ENCODE results near the gene ARID1B.

- TF ChIP-seq ZBTB10 (tag by site-specific recombination; IDR thresholded peaks at IDR 0.05) (no peak), ZNF596 (tag by site-specific recombination; IDR thresholded peaks at IDR 0.05) (no peak), ZNF280D (tag by site-specific recombination; IDR thresholded peaks at IDR 0.05) (no peak), TCF7L2 (IDR thresholded peaks at IDR 0.05; ENCODE audit: borderline replicate concordance, low read depth, low read length) (no peak), KLF16 (tag by site-specific recombination; IDR thresholded peaks at IDR 0.05) (no peak)
These were observed 87.4 kb downstream of the ARID1B start for GRCh38 chr6:156864557-156864956.

Measured in HEK293 (cell line).